ENCODE measurements around the gene MYOG.

MYOG gene

GRCh38 chr1:203090421-203091198 lies 4.8 kb upstream of the MYOG start:
- DNase-seq: no peak

- no peak for DNase-seq
Observed at GRCh38 chr1:203089651-203090045, 3.8 kb upstream of the MYOG start.

GRCh38 chr1:203089001-203089650 lies 3.3 kb upstream of the MYOG start:
- no peak for DNase-seq

GRCh38 chr1:203088441-203088840 lies 2.6 kb upstream of the MYOG start:
- no peak for DNase-seq

- no peak for DNase-seq
Observed at GRCh38 chr1:203086992-203087763, 1.4 kb upstream of the MYOG start.

GRCh38 chr1:203084588-203085527 lies 954 bp downstream of the MYOG start:
- no peak for DNase-seq

GRCh38 chr1:203083463-203083921 lies 2.3 kb downstream of the MYOG start:
- no peak for DNase-seq

- DNase-seq: no peak
Observed at GRCh38 chr1:203082571-203083462, 3.0 kb downstream of the MYOG start.

GRCh38 chr1:203082231-203082505 lies 3.6 kb downstream of the MYOG start:
- no peak for DNase-seq

GRCh38 chr1:203081465-203082230 lies 4.2 kb downstream of the MYOG start:
- DNase-seq: no peak

GRCh38 chr1:203080456-203080855 lies 5.4 kb downstream of the MYOG start:
- no peak for DNase-seq

GRCh38 chr1:203078478-203078877 lies 7.3 kb downstream of the MYOG start:
- DNase-seq: no peak

- no peak for DNase-seq
Observed at GRCh38 chr1:203077956-203078355, 7.9 kb downstream of the MYOG start.

- DNase-seq: no peak
Observed at GRCh38 chr1:203077367-203077766, 8.4 kb downstream of the MYOG start.

GRCh38 chr1:203076031-203076511 lies 9.7 kb downstream of the MYOG start:
- DNase-seq: no peak

GRCh38 chr1:203075236-203076030 lies 10.4 kb downstream of the MYOG start:
- no peak for DNase-seq

GRCh38 chr1:203074610-203075009 lies 11.2 kb downstream of the MYOG start:
- no peak for DNase-seq

GRCh38 chr1:203073469-203073868 lies 12.3 kb downstream of the MYOG start:
- DNase-seq: no peak

GRCh38 chr1:203072911-203073310 lies 12.9 kb downstream of the MYOG start:
- DNase-seq: no peak

Measured in midbrain (tissue), 1 donor.